Measurements from ENCODE around the gene MLST8. TPM values are rescaled to one million over a fixed set of nuclear protein-coding genes. Genes with fewer than 3 reads are reported as not detected.
A peak's percentile ranks its signal among the peaks of the same experiment; 100 is the strongest.

Gene MLST8
- total RNA-seq, 1 experiment from 2014 or later = 58.0 TPM

- CTCF ChIA-PET = interaction anchor here (0.6 kb wide), 1 partner anchor 522 kb away, joined by 4 read pairs; no protein-coding TSS in a partner anchor
- peaks cover 8% of the 10 kb centered on the region for H3K4me1 Mint-ChIP-seq (ENCODE audit: low read depth, unreplicated experiment)
- no TSS peak for BruUV-seq (replicated peaks)
- H3K36me3 Mint-ChIP-seq (ENCODE audit: insufficient read depth, unreplicated experiment) = peaks cover 72% of the 10 kb centered on the region
- no peaks in the 10 kb centered on the region for H3K9me3 Mint-ChIP-seq (ENCODE audit: low read depth, unreplicated experiment)
- no peak overlapping the region for H3K27ac Mint-ChIP-seq (ENCODE audit: unreplicated experiment)
- intact Hi-C loops (cut with micrococcal nuclease; ENCODE audit: unreplicated experiment) = no loop called here
- H3K27me3 Mint-ChIP-seq (ENCODE audit: unreplicated experiment) = no peaks in the 10 kb centered on the region
- DNase-seq = no peak
- no peak overlapping the region for H3K4me3 Mint-ChIP-seq (ENCODE audit: low read depth, unreplicated experiment)
- no peak for TF ChIP-seq CTCF (IDR thresholded peaks at IDR 0.05; ENCODE audit: unreplicated experiment)
These were observed 27.1 kb downstream of the MLST8 start for GRCh38 chr16:2232094-2232990.

GRCh38 chr16:2233046-2233775 is 28.0 kb downstream of the MLST8 start:
- DNase-seq = no peak
- no peaks in the 10 kb centered on the region for H3K27me3 Mint-ChIP-seq (ENCODE audit: unreplicated experiment)
- H3K9me3 Mint-ChIP-seq (ENCODE audit: low read depth, unreplicated experiment) = no peaks in the 10 kb centered on the region
- peaks cover 8% of the 10 kb centered on the region for H3K4me1 Mint-ChIP-seq (ENCODE audit: low read depth, unreplicated experiment)
- CTCF ChIA-PET = interaction anchor here (0.6 kb wide), 2 partner anchors 15 to 521 kb away, joined by 4 to 5 read pairs; no protein-coding TSS in a partner anchor
- no peak overlapping the region for H3K4me3 Mint-ChIP-seq (ENCODE audit: low read depth, unreplicated experiment)
- H3K36me3 Mint-ChIP-seq (ENCODE audit: insufficient read depth, unreplicated experiment) = peaks cover 67% of the 10 kb centered on the region
- TF ChIP-seq CTCF (IDR thresholded peaks at IDR 0.05; ENCODE audit: unreplicated experiment) = no peak
- H3K27ac Mint-ChIP-seq (ENCODE audit: unreplicated experiment) = peak overlapping the region; percentile 61
- no TSS peak for BruUV-seq (replicated peaks)
- intact Hi-C loops (cut with micrococcal nuclease; ENCODE audit: unreplicated experiment) = no loop called here

GRCh38 chr16:2233872-2234812 is 28.9 kb downstream of the MLST8 start:
- DNase-seq = no peak
- BruUV-seq (replicated peaks) = no TSS peak
- no peaks in the 10 kb centered on the region for H3K9me3 Mint-ChIP-seq (ENCODE audit: low read depth, unreplicated experiment)
- H3K36me3 Mint-ChIP-seq (ENCODE audit: insufficient read depth, unreplicated experiment) = peaks cover 72% of the 10 kb centered on the region
- CTCF ChIA-PET = no interaction called here
- peak overlapping the region; percentile 61 for H3K27ac Mint-ChIP-seq (ENCODE audit: unreplicated experiment)
- H3K27me3 Mint-ChIP-seq (ENCODE audit: unreplicated experiment) = no peaks in the 10 kb centered on the region
- H3K4me3 Mint-ChIP-seq (ENCODE audit: low read depth, unreplicated experiment) = no peak overlapping the region
- TF ChIP-seq CTCF (IDR thresholded peaks at IDR 0.05; ENCODE audit: unreplicated experiment) = no peak
- peaks cover 8% of the 10 kb centered on the region for H3K4me1 Mint-ChIP-seq (ENCODE audit: low read depth, unreplicated experiment)
- intact Hi-C loops (cut with micrococcal nuclease; ENCODE audit: unreplicated experiment) = no loop called here

GRCh38 chr16:2234813-2235170 is 29.5 kb downstream of the MLST8 start:
- H3K4me3 Mint-ChIP-seq (ENCODE audit: low read depth, unreplicated experiment) = peak overlapping the region; percentile 32
- H3K27ac Mint-ChIP-seq (ENCODE audit: unreplicated experiment) = no peak overlapping the region
- BruUV-seq (replicated peaks) = no TSS peak
- no peaks in the 10 kb centered on the region for H3K9me3 Mint-ChIP-seq (ENCODE audit: low read depth, unreplicated experiment)
- no peaks in the 10 kb centered on the region for H3K27me3 Mint-ChIP-seq (ENCODE audit: unreplicated experiment)
- no peak for DNase-seq
- CTCF ChIA-PET = no interaction called here
- peaks cover 72% of the 10 kb centered on the region for H3K36me3 Mint-ChIP-seq (ENCODE audit: insufficient read depth, unreplicated experiment)
- no peak for TF ChIP-seq CTCF (IDR thresholded peaks at IDR 0.05; ENCODE audit: unreplicated experiment)
- intact Hi-C loops (cut with micrococcal nuclease; ENCODE audit: unreplicated experiment) = no loop called here
- H3K4me1 Mint-ChIP-seq (ENCODE audit: low read depth, unreplicated experiment) = peaks cover 8% of the 10 kb centered on the region

Data from Calu3 (cell line).